Measurements from ENCODE around the gene S100A1.
A peak's percentile ranks its signal among the peaks of the same experiment; 100 is the strongest.
"Not testable (repeated sequence)": the region's sequence is repeated elsewhere in the genome, so short reads cannot be mapped to it uniquely, and the experiment has no call there.

S100A1 gene

GRCh38 chr1:153633161-153633753 is 5.0 kb downstream of the S100A1 start:
- DNase-seq: peak; percentile 67

GRCh38 chr1:153633754-153634665 is 5.8 kb downstream of the S100A1 start, which contains the start of gene CHTOP:
Gene CHTOP (plus strand): TSS chr1:153634066. CDS start chr1:153636589, 2,523 bp downstream.
- peak; percentile 97 for DNase-seq

DNA sequence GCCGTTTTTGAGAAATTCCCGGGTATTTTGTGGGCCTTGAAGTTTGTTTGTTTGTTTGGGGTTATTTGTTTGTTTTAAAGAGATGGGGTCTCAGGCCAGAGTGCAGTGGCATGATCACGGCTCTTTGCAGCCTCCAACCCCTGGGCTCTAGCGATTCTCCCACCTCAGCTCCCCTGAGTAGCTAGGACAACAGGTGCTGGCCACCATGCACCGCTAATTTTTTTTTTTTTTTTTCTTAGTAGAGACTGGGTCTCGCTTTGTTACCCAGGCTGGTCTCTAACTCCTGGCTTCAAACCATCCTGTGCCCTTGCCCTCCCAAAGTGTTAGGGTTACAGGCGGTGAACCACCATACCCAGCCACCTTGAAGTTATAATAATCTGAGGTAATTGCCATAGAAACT is 7.6 kb downstream of the S100A1 start:
- no peak for DNase-seq

DNA sequence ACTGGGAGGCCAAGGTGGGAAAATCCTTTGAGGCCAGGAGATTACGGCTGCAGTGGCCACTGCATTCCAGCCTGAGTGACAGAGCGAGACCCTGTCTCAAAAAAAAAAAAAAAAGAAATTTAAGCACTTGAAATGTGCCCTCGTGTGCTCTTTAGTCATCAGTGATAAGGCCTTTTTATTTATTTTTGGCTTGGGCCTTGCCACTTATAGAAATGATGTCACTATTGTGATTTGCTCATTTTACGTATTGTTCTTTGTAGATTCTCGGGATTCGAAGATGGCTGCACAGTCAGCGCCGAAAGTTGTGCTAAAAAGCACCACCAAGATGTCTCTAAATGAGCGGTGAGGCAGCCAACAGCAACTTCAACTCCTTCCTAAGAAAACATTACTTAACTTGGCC is 8.1 kb downstream of the S100A1 start:
- DNase-seq: no peak

DNA sequence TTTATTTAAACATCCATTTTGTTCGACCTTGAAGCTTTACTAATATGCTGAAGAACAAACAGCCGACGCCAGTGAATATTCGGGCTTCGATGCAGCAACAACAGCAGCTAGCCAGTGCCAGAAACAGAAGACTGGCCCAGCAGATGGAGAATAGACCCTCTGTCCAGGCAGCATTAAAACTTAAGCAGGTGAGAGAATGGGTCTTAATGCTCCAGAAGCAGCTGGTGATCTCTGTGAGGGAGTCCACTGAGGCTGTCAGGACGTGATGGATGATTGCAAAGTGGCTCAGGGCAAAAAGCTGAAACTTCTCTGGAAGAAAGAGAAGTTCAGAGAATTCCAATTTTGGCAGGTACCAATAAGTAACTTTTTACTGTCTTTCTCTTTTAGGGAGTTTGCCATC is 10.0 kb downstream of the S100A1 start:
- no peak for DNase-seq

DNA sequence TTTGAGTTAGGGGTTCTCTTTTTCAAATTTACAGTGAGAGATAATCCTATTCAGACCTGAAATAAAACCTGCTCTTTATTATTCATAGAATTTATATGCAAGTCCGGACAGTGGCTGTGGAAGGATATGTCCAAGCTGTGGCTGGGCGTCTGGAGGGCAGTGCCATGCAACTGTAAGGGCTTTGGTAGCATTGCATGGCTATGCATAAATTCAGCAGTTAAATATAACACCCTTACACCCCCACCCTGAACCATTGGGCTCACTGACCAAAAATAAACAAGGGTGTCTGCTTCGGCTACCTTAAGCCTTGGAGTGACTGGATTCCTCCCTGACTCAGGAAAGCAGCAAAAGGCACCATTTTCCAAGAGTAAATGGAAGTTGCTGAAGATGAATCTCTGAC is 11.0 kb downstream of the S100A1 start:
- no peak for DNase-seq

DNA sequence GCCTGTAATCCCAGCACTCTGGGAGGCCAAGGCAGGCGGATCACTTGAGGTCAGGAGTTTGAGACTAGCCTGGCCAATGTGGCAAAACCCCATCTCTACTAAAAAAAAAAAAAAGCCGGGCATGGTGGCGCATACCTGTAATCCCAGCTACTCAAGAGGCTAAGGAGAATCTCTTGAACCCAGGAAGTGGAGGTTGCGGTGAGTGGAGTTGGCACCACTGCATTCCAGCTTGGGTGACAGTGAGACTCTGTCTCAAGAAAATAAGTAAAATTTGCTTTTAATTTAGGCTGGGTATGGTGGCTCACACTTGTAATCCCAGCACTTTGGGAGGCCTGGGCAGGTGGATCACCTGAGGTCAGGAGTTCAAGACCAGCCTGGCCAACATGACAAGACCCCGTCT is 12.0 kb downstream of the S100A1 start:
- DNase-seq: not testable (repeated sequence)

- no peak for DNase-seq
Measured at GRCh38 chr1:153640861-153641260, 12.6 kb downstream of the S100A1 start.

DNA sequence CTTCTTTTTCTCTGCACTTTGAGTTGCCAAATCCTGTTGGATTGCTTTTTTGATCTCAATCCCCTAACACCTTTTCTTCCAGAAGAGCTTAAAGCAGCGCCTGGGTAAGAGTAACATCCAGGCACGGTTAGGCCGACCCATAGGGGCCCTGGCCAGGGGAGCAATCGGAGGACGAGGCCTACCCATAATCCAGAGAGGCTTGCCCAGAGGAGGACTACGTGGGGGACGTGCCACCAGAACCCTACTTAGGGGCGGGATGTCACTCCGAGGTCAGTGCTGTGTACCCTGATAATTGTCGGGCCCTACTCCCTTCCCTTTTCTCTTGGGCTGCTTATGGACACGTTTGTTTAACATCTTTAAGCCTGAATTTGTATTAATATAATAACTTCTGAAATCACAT is 13.9 kb downstream of the S100A1 start:
- DNase-seq: no peak

DNA sequence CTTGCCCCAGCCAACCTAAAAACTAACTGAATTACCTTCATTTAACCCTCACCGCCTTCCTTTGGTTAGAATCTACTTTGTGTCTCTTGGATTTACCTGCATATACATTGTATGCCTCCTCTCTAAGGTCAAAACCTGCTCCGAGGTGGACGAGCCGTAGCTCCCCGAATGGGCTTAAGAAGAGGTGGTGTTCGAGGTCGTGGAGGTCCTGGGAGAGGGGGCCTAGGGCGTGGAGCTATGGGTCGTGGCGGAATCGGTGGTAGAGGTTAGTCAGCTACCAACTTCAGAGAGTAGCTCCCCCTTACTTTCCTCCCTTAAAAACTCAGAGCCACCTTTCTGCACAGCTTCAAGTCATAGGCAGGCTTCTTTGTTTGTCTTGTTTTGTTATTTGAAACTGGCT is 14.9 kb downstream of the S100A1 start:
- DNase-seq: no peak

- no peak for DNase-seq
Measured at GRCh38 chr1:153643816-153644215, 15.6 kb downstream of the S100A1 start.

GRCh38 chr1:153646672-153647345 is 18.6 kb downstream of the S100A1 start:
- no peak for DNase-seq

DNA sequence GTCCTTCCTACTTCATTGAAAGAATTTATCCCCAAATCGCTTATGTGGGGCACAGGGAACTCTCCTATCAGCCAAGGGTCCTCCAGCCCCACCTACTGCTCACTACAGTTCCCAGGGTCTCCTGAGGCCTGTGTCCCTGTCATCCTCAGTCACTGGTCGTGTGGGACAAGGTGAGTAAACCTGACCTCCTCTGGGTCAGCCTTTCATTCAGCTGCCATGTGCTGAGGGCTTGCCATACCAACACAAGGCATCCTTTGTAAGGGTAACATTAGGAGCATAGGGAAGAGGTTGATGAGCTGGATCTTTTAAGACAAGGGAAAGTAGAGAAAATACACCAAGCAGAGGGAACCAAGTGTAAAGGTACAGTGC is 19.1 kb downstream of the S100A1 start:
- DNase-seq: no peak

DNA sequence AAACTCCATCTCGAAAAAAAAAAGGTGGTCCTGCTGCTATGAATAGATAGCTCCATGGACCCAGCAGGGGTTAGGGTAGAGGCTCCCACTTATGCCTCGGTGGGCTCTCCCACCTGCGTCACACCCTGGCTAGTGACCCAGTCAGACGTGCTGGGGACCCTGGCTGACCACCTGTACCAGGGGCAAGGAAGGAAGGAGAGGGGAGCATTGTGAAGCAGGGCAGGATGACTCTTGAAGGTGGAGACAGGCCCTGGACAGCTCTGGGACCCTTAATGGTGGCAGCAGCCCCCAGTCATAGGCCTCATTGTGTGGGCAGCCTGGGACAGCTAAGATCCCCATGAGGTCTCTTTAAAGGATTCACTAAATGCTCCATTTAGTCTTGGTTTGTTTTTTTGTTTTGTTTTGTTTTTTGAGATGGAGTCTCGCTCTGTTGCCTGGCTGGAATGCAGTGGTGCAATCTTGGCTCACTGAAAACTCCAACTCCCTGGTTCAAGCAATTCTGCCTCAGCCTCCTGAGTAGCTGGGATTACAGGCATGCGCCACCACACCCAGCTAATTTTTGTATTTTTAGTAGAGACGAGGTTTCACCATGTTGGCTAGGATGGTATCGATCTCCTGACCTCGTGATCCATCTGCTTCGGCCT is 19.9 kb downstream of the S100A1 start:
- no peak for DNase-seq

DNA sequence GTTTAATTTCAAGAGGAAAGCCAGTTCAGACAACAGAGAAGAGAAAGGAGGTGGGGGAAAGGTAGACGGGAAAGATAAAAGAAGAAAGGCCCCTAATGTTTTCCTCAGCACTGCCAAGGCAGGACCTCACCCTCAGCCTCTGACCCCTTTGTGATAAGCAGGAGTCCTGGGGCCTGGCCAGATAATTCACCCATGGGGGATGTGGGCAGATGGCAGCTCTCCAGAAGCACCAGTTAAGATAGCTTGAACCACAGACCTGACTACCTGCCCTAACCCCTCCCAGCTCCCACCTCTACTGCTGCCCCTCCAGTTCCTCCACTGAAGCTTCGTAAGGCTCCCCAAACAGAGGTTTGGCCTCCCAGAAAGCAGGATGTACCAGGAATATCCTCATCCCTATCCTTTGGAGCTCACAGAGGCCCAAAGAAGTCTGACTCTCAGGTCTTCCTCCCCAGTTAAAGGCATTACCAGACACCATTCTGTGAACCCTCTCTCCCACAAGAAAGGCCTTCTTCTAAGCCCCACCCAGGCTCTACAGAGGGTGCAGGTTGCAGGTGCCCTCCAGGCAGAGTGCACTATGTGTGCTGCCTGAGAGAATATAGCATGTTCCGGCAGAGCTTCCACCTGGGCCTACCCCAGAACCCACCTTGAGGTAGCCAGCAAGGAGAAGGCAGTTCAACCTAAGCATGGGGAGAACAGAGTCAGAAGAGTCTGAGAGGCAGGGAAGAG is 21.1 kb downstream of the S100A1 start:
- DNase-seq: peak; percentile 66

DNA sequence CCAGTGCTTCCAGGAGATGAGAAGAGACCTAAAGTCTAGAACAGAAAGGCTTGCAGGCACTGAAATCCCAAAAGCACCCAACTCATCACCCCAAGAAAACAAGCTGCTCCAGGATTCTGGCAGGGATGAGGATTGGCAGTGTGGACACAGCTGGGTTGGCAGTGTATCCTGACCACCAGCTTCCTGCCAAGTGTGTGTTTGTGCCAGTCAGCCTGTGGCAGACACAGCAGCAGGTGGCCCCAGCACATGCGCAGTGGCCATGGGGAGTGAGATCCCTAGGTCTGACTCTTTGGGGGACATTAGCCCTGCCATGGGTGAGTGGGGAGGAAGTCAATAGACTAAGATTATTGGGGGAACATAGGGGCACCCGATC is 21.6 kb downstream of the S100A1 start:
- peak; percentile 94 for DNase-seq

DNA sequence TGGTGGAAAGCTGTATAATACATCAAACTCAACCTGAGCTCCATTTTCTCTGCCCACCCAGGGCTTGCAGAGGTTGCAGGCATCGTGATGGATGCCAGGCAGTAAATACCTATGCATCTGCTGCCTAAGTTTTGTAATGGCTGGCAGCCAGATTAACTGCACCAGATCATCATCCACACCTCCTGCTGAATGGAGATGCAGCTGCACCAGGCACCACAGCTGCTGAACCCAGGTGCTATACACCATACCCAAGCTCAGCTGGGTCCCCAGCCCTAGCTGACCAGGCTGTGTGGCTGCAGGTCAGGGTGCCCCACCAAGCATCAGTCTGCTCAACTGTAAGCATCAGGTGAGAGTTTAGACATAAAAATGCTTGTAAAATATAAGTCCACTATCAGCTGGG is 23.5 kb downstream of the S100A1 start:
- DNase-seq: no peak

- peak; percentile 18 for DNase-seq
Measured at GRCh38 chr1:153652805-153653500, 24.7 kb downstream of the S100A1 start.

GRCh38 chr1:153655333-153655732 is 27.1 kb downstream of the S100A1 start:
- DNase-seq: peak; percentile 36

DNA sequence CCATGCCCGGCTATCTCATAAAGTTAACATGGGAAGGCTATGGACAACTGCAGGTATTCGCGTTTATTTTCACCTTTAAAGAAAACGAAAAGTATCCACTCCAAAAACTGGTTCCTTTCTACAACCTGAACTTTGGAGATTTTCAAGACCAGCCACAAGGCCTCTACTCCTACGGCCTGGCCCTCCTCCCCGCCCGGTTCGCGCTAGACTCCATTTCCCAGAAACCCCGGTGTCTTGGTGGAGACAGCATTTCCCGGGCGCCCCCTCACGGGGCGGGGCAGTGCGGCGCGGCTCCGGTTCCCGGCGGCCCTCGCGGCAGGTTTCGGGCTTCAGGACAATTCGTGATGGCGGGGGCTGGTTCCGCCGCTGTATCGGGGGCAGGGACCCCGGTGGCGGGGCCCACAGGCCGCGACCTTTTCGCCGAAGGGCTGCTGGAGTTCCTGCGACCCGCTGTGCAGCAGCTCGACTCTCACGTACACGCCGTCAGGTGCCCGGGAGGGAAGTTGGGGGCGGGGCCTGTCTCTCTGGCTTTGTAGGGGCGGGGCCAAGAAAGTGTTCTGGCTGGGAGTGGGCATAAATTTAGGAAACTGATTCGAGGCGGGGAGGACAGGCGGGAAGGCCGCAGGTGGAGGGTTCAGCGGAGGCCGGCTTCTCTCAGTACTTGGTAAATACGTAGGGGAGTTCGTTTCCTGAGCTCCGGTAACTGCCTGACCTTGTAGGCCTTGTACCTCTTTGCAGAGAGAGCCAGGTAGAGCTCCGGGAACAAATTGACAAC is 30.4 kb downstream of the S100A1 start, which contains the start of gene SNAPIN:
TSS of gene SNAPIN (plus strand) at position 304 of the 775 bp plus-strand sequence. CDS start at position 345, 41 bp downstream.
- peak; percentile 67 for DNase-seq

GRCh38 chr1:153659175-153659534 is 30.9 kb downstream of the S100A1 start:
- no peak for DNase-seq

Measured in NCI-H2029 (cell line).